ENCODE results near the gene FUCA2.

DNA sequence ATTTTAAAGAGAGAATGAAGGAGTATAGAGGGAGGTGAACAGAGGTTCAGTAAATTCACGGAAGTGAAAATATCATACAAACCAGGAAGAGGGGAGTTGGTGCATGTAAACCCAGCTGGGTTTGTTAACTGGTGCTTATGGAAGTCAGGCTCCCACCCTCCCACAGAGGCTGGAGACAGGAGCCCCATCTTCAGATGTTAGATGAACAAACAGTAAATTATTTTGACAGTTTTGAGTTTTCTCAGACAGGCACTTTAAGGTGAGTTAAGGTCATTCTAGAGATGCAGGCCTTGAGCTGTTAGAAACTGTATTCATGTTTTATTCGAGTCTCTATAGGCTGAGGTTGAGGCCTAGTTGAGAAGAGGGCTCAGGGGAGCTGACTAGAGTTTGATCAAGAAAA is 41.8 kb upstream of the FUCA2 start:
- TF ChIP-seq, protein P1, sequence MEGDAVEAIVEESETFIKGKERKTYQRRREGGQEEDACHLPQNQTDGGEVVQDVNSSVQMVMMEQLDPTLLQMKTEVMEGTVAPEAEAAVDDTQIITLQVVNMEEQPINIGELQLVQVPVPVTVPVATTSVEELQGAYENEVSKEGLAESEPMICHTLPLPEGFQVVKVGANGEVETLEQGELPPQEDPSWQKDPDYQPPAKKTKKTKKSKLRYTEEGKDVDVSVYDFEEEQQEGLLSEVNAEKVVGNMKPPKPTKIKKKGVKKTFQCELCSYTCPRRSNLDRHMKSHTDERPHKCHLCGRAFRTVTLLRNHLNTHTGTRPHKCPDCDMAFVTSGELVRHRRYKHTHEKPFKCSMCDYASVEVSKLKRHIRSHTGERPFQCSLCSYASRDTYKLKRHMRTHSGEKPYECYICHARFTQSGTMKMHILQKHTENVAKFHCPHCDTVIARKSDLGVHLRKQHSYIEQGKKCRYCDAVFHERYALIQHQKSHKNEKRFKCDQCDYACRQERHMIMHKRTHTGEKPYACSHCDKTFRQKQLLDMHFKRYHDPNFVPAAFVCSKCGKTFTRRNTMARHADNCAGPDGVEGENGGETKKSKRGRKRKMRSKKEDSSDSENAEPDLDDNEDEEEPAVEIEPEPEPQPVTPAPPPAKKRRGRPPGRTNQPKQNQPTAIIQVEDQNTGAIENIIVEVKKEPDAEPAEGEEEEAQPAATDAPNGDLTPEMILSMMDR (IDR thresholded peaks at IDR 0.05): no peak
- no peak for TF ChIP-seq POLR2A (IDR thresholded peaks at IDR 0.05)
